NB4 (cell line): Measurements from ENCODE around the gene FLOT2.
A peak's percentile ranks its signal among the peaks of the same experiment; 100 is the strongest.

ENCODE experiments used
- DNase-seq: peaks from one replicate; pipeline ENCODE4 v3.0.0; 2010; ENCODE audit warnings: low read depth
- H3K4me3 ChIP-seq: one replicate; pipeline ENCODE4 v1.5.1; 2011; ENCODE audit warnings: mild to moderate bottlenecking, low read depth, low read length, moderate library complexity
- MAX ChIP-seq: IDR thresholded peaks from 2 replicates; pipeline ENCODE4 v1.6.1; 2011; ENCODE audit warnings: low read depth, low read length
- MYC ChIP-seq: IDR thresholded peaks from 2 replicates; pipeline ENCODE4 v1.6.1; 2011; ENCODE audit warnings: low read depth, low read length
- POLR2A ChIP-seq: IDR thresholded peaks from 2 replicates; pipeline ENCODE4 v1.6.1; 2011; ENCODE audit warnings: mild to moderate bottlenecking; ENCODE audit not compliant: insufficient read length; ENCODE audit errors: extremely low read depth
- TF ChIP-seq, protein P1 (sequence below): IDR thresholded peaks from one replicate; pipeline ENCODE4 v1.5.1; 2012; ENCODE audit warnings: low read depth, low read length

Gene FLOT2

GRCh38 chr17:28925912-28926365 lies 28.4 kb upstream of the FLOT2 start:
- H3K4me3 ChIP-seq = peak overlapping the region; percentile 12
- TF ChIP-seq MYC = 0 out of 2 replicates have a peak, but pooled peaks have one; percentile 43
- TF ChIP-seq, protein P1, sequence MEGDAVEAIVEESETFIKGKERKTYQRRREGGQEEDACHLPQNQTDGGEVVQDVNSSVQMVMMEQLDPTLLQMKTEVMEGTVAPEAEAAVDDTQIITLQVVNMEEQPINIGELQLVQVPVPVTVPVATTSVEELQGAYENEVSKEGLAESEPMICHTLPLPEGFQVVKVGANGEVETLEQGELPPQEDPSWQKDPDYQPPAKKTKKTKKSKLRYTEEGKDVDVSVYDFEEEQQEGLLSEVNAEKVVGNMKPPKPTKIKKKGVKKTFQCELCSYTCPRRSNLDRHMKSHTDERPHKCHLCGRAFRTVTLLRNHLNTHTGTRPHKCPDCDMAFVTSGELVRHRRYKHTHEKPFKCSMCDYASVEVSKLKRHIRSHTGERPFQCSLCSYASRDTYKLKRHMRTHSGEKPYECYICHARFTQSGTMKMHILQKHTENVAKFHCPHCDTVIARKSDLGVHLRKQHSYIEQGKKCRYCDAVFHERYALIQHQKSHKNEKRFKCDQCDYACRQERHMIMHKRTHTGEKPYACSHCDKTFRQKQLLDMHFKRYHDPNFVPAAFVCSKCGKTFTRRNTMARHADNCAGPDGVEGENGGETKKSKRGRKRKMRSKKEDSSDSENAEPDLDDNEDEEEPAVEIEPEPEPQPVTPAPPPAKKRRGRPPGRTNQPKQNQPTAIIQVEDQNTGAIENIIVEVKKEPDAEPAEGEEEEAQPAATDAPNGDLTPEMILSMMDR = no peak
- DNase-seq = peak; percentile 92

DNA sequence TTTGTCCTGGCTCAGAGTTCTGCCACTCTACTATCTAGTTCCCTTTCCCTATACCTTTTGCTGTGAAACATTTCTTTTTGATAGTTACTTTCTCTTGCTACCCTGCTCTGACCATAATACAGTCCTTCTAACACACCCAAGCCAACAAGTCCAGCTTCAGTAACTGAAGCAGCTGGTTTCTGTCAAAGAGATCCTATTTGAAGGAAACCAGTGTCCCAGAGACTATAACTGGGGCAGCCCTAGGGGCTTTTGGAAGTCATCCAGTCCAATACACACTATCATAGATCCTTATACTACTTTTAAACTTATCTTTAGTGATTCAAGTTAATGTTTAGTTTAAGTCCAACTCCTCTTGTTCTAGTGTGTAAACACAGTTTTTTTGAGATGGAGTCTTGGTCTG lies 22.7 kb upstream of the FLOT2 start:
- H3K4me3 ChIP-seq = no peak overlapping the region
- no peak for DNase-seq
- TF ChIP-seq, protein P1 = no peak
- TF ChIP-seq MAX (no peak), POLR2A (no peak)

DNA sequence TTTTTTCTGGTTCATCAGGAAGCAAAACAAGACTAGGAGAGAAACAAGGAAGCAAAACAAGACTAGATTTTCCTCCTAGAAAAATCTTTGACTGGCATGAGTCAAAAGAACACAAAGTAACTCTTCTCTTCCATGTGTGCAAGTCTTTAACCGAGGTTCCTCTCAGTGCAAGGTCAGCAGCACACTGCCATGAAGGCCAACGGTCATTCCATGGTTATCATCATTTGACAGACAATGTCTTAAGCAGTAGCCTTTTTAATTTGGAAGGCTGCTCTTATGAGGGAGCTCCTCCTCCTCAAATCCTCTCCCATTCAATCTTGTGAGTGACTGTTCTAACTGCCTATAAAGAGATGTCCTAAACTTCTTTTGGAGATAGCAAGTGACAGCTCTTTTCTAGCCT lies 20.8 kb upstream of the FLOT2 start:
- TF ChIP-seq MYC (no peak), POLR2A (no peak), MAX (no peak)
- TF ChIP-seq, protein P1 = no peak
- H3K4me3 ChIP-seq = no peak overlapping the region

DNA sequence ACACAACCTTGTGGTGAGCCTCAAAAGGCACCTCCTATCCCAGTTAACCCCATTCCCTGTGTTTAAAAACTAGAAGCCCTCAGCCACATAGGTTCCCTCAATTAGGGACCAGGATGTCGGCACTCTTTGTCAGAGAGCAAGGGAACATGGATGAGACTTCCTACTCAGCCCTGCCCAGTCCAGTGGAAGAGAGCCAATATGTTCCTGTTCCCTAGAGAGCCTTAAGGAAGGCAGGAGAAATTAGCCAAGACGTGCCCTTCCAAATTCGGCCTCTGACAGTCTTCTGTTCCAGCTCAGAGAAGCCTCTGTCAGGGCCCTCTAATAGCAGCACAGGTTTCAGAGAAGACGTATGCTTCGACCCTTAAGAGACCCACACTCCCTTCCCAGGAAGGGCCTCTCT lies 19.9 kb upstream of the FLOT2 start:
- TF ChIP-seq, protein P1 = no peak
- TF ChIP-seq MYC = no peak
- no peak for TF ChIP-seq POLR2A
- no peak for TF ChIP-seq MAX
- no peak overlapping the region for H3K4me3 ChIP-seq
- no peak for DNase-seq

More for the DNA sequence above, 20.8 kb upstream of the FLOT2 start:
- DNase-seq = no peak

GRCh38 chr17:28917029-28917428 lies 19.5 kb upstream of the FLOT2 start:
- TF ChIP-seq MYC = no peak
- no peak for TF ChIP-seq POLR2A
- TF ChIP-seq MAX = no peak
- TF ChIP-seq, protein P1 = no peak
- DNase-seq = no peak
- no peak overlapping the region for H3K4me3 ChIP-seq

DNA sequence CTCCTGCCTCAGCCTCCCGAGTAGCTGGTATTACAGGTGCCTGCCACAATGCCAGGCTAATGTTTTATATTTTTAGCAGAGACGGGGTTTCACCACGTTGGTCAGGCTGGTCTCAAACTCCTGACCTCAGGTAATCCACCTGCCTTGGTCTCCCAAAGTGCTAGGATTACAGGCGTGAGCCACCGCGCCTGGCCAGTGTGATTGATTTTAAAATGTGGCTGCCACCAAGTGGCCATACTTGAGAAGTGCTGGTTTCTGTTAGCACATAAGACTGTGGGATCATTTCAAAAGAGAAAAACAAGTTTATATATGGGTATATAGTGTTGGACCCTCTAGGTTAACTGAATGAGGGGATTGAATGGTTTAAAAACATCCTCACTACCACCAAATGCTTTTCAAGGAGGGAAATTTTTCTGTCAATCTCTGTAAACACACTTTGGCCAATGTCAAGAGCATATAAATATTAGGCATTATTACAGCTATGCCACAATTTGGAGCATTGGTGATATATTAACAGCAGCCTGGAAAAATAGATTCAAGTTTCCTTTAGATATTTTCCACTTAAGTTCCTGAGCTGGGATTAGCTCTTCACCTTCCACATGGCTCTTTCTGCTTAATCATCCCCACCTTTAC lies 18.9 kb upstream of the FLOT2 start:
- no peak overlapping the region for H3K4me3 ChIP-seq
- DNase-seq = peak; percentile 58
- TF ChIP-seq, protein P1 = peak; percentile 67
- TF ChIP-seq POLR2A = no peak
